DMS 273 (cell line): ENCODE measurements around the gene ABI3.

Experiments used
- DNase-seq: peaks from one replicate; lab custom pipeline; 2025; ENCODE audit not compliant: unreplicated experiment; lab: John Stamatoyannopoulos, UW

ABI3 gene

GRCh38 chr17:49224198-49224996, 13.9 kb downstream of the ABI3 start:
- DNase-seq = peak; percentile 45

- no peak for DNase-seq
These were observed 14.5 kb downstream of the ABI3 start for GRCh38 chr17:49224997-49225337.

GRCh38 chr17:49225554-49226236, 15.2 kb downstream of the ABI3 start:
- no peak for DNase-seq

GRCh38 chr17:49226771-49227435, 16.4 kb downstream of the ABI3 start:
- peak; percentile 18 for DNase-seq

- DNase-seq = peak; percentile 84
These were observed 17.1 kb downstream of the ABI3 start for GRCh38 chr17:49227436-49228261.

- DNase-seq = no peak
These were observed 18.7 kb downstream of the ABI3 start for GRCh38 chr17:49229076-49229804.

GRCh38 chr17:49229805-49230600, 19.5 kb downstream of the ABI3 start:
- no peak for DNase-seq

GRCh38 chr17:49230636-49231562, 20.4 kb downstream of the ABI3 start, which contains the start of gene PHOSPHO1:
PHOSPHO1 (minus strand) TSS chr17:49230787; CDS start chr17:49226691, 4,096 bp downstream.
- DNase-seq = peak; percentile 91

GRCh38 chr17:49231563-49231894, 21.0 kb downstream of the ABI3 start:
- DNase-seq = no peak

- DNase-seq = no peak
These were observed 24.1 kb downstream of the ABI3 start for GRCh38 chr17:49234509-49235080.

GRCh38 chr17:49235896-49236295, 25.4 kb downstream of the ABI3 start:
- no peak for DNase-seq

GRCh38 chr17:49239963-49240362, 29.5 kb downstream of the ABI3 start:
- DNase-seq = no peak

GRCh38 chr17:49240619-49241018, 30.1 kb downstream of the ABI3 start:
- DNase-seq = no peak

GRCh38 chr17:49241040-49241439, 30.5 kb downstream of the ABI3 start:
- DNase-seq = no peak

GRCh38 chr17:49241692-49242397, 31.3 kb downstream of the ABI3 start:
- no peak for DNase-seq

- DNase-seq = no peak
These were observed 32.3 kb downstream of the ABI3 start for GRCh38 chr17:49242813-49243212.

- DNase-seq = no peak
These were observed 34.3 kb downstream of the ABI3 start for GRCh38 chr17:49244839-49245238.

- DNase-seq = no peak
These were observed 37.4 kb downstream of the ABI3 start for GRCh38 chr17:49247944-49248343.
